DOHH2 (cell line): ENCODE results near the gene MYO10.

Experiments used
- H3F3A ChIP-seq: fragments of 200-600 bp; sonication (generic), shearing (Covaris generic); 2 replicates; pipeline ENCODE4 v1.6.0; 2016; ENCODE audit warnings: antibody characterized with exemption, mild to moderate bottlenecking; ENCODE audit not compliant: control insufficient read depth, insufficient read depth
- H3K27ac ChIP-seq: fragments of 200-600 bp; sonication (generic); 2 replicates; pipeline ENCODE4 v1.5.1; 2014; ENCODE audit warnings: low read depth, mild to moderate bottlenecking, low read length, moderate library complexity
- H3K27me3 ChIP-seq: fragments of 200-600 bp; sonication (generic); 2 replicates; pipeline ENCODE4 v1.6.1; 2014; ENCODE audit warnings: mild to moderate bottlenecking, low read length, mixed read lengths; ENCODE audit not compliant: control insufficient read depth
- H3K36me3 ChIP-seq: fragments of 200-600 bp; sonication (generic); 2 replicates; pipeline ENCODE4 v1.6.1; 2014; ENCODE audit warnings: mild to moderate bottlenecking, low read length, moderate library complexity, mixed read lengths; ENCODE audit not compliant: control insufficient read depth
- H3K4me1 ChIP-seq: fragments of 200-600 bp; sonication (generic); 2 replicates; pipeline ENCODE4 v1.6.1; 2014; ENCODE audit warnings: mild to moderate bottlenecking, low read length, mixed read lengths; ENCODE audit not compliant: control insufficient read depth
- H3K4me2 ChIP-seq: fragments of 200-600 bp; sonication (generic); 2 replicates; pipeline ENCODE4 v1.6.0; 2014; ENCODE audit warnings: mild to moderate bottlenecking, low read length, moderate library complexity
- H3K4me3 ChIP-seq: fragments of 200-600 bp; sonication (generic); 2 replicates; pipeline ENCODE4 v1.5.1; 2014; ENCODE audit warnings: mild to moderate bottlenecking, low read length, mixed read lengths
- H3K79me2 ChIP-seq: fragments of 200-600 bp; sonication (generic); 2 replicates; pipeline ENCODE4 v1.6.1; 2014; ENCODE audit warnings: mild to moderate bottlenecking, low read length, mixed read lengths; ENCODE audit not compliant: control insufficient read depth
- H3K9me2 ChIP-seq: fragments of 200-600 bp; sonication (generic); replicated peaks from 2 replicates; pipeline ENCODE4 v1.6.1; 2014; ENCODE audit warnings: mild to moderate bottlenecking, low read length, mixed read lengths; ENCODE audit not compliant: control insufficient read depth
- H3K9me3 ChIP-seq: fragments of 200-600 bp; sonication (generic); 2 replicates; pipeline ENCODE4 v1.6.1; 2014; ENCODE audit warnings: antibody characterized with exemption, low read length, mixed read lengths; ENCODE audit not compliant: control insufficient read depth, insufficient read depth
- H4K20me1 ChIP-seq: fragments of 200-600 bp; sonication (generic); 2 replicates; pipeline ENCODE4 v1.6.0; 2014; ENCODE audit warnings: low read depth, mild to moderate bottlenecking, antibody characterized with exemption, low read length, moderate library complexity; ENCODE audit not compliant: control insufficient read depth, insufficient read depth
- CTCF ChIP-seq: fragments of 200-600 bp; sonication (generic); IDR thresholded peaks from one replicate; pipeline ENCODE4 v1.5.1; 2014; ENCODE audit warnings: antibody characterized with exemption, mild to moderate bottlenecking, low read depth, low read length; ENCODE audit not compliant: poor library complexity, severe bottlenecking
- EZH2phosphoT487 ChIP-seq: fragments of 200-600 bp; sonication (generic); IDR thresholded peaks from 2 replicates; pipeline ENCODE4 v1.6.1; 2017; ENCODE audit warnings: borderline replicate concordance, mild to moderate bottlenecking, antibody characterized with exemption, low read length, moderate library complexity, mixed read lengths

Gene MYO10

GRCh38 chr5:16871746-16872339 is 64.2 kb downstream of the MYO10 start:
- H3K27me3 ChIP-seq: no peaks in the 10 kb centered on the region
- H3F3A ChIP-seq: no peaks in the 10 kb centered on the region
- TF ChIP-seq EZH2phosphoT487 (no peak), CTCF (no peak)
- no peak overlapping the region for H3K4me2 ChIP-seq
- H4K20me1 ChIP-seq: no peaks in the 10 kb centered on the region
- H3K4me3 ChIP-seq: no peak overlapping the region
- H3K9me2 ChIP-seq: no peaks in the 10 kb centered on the region
- peaks cover 3% of the 10 kb centered on the region; the same call in 1 of the 2 replicates for H3K9me3 ChIP-seq
- H3K36me3 ChIP-seq: no peaks in the 10 kb centered on the region
- no peaks in the 10 kb centered on the region for H3K4me1 ChIP-seq
- no peak overlapping the region for H3K27ac ChIP-seq
- H3K79me2 ChIP-seq: no peaks in the 10 kb centered on the region

GRCh38 chr5:16870878-16871277 is 65.2 kb downstream of the MYO10 start:
- H3K4me2 ChIP-seq: no peak overlapping the region
- no peaks in the 10 kb centered on the region for H4K20me1 ChIP-seq
- TF ChIP-seq EZH2phosphoT487 (no peak), CTCF (no peak)
- H3K36me3 ChIP-seq: no peaks in the 10 kb centered on the region
- H3K27ac ChIP-seq: no peak overlapping the region
- no peaks in the 10 kb centered on the region for H3K27me3 ChIP-seq
- H3K4me1 ChIP-seq: no peaks in the 10 kb centered on the region
- no peaks in the 10 kb centered on the region for H3K9me2 ChIP-seq
- H3K9me3 ChIP-seq: peaks cover 3% of the 10 kb centered on the region; the same call in 1 of the 2 replicates
- no peak overlapping the region for H3K4me3 ChIP-seq
- H3F3A ChIP-seq: no peaks in the 10 kb centered on the region
- H3K79me2 ChIP-seq: no peaks in the 10 kb centered on the region

- no peaks in the 10 kb centered on the region for H3F3A ChIP-seq
- no peaks in the 10 kb centered on the region for H3K36me3 ChIP-seq
- no peaks in the 10 kb centered on the region for H4K20me1 ChIP-seq
- H3K4me3 ChIP-seq: no peak overlapping the region
- H3K4me2 ChIP-seq: no peak overlapping the region
- H3K9me3 ChIP-seq: peaks cover 3% of the 10 kb centered on the region; the same call in 1 of the 2 replicates
- TF ChIP-seq EZH2phosphoT487 (no peak), CTCF (no peak)
- no peaks in the 10 kb centered on the region for H3K9me2 ChIP-seq
- H3K4me1 ChIP-seq: no peaks in the 10 kb centered on the region
- H3K27me3 ChIP-seq: no peaks in the 10 kb centered on the region
- no peaks in the 10 kb centered on the region for H3K79me2 ChIP-seq
- H3K27ac ChIP-seq: no peak overlapping the region
These were observed 66.0 kb downstream of the MYO10 start for GRCh38 chr5:16869821-16870796.
